ENCODE measurements around the gene SLC35B2.

Gene SLC35B2
- total RNA-seq: 29.6 to 37.7 reads per million in 2 experiments

GRCh38 chr6:44257025-44257752 is at the start of gene SLC35B2:
Gene SLC35B2, minus strand, starts transcription at chr6:44257528. Its CDS starts 118 bp downstream, at chr6:44257410.
- peak; percentile 48 for DNase-seq (ENCODE audit: low read depth)

GRCh38 chr6:44306710-44307109 is 49.4 kb upstream of the SLC35B2 start:
- DNase-seq (ENCODE audit: low read depth): no peak

- no peak for DNase-seq (ENCODE audit: low read depth)
Observed at GRCh38 chr6:44305200-44305725, 47.9 kb upstream of the SLC35B2 start.

GRCh38 chr6:44304282-44305199 is 47.2 kb upstream of the SLC35B2 start:
- peak; percentile 12 for DNase-seq (ENCODE audit: low read depth)

GRCh38 chr6:44303842-44304241 is 46.5 kb upstream of the SLC35B2 start:
- no peak for DNase-seq (ENCODE audit: low read depth)

- DNase-seq (ENCODE audit: low read depth): no peak
Observed at GRCh38 chr6:44302856-44303255, 45.5 kb upstream of the SLC35B2 start.

- DNase-seq (ENCODE audit: low read depth): no peak
Observed at GRCh38 chr6:44301782-44302564, 44.6 kb upstream of the SLC35B2 start.

GRCh38 chr6:44301106-44301505 is 43.8 kb upstream of the SLC35B2 start:
- no peak for DNase-seq (ENCODE audit: low read depth)

- DNase-seq (ENCODE audit: low read depth): no peak
Observed at GRCh38 chr6:44300292-44300823, 43.0 kb upstream of the SLC35B2 start.

- DNase-seq (ENCODE audit: low read depth): no peak
Observed at GRCh38 chr6:44298864-44299263, 41.5 kb upstream of the SLC35B2 start.

GRCh38 chr6:44298055-44298803 is 40.9 kb upstream of the SLC35B2 start:
- no peak for DNase-seq (ENCODE audit: low read depth)

- peak; percentile 30 for DNase-seq (ENCODE audit: low read depth)
Observed at GRCh38 chr6:44297063-44298038, 40.0 kb upstream of the SLC35B2 start.

- DNase-seq (ENCODE audit: low read depth): no peak
Observed at GRCh38 chr6:44294832-44295791, 37.8 kb upstream of the SLC35B2 start.

GRCh38 chr6:44292661-44293365 is 35.5 kb upstream of the SLC35B2 start:
- DNase-seq (ENCODE audit: low read depth): no peak

- DNase-seq (ENCODE audit: low read depth): no peak
Observed at GRCh38 chr6:44291841-44292240, 34.5 kb upstream of the SLC35B2 start.

GRCh38 chr6:44289726-44290260 is 32.5 kb upstream of the SLC35B2 start:
- DNase-seq (ENCODE audit: low read depth): no peak

- DNase-seq (ENCODE audit: low read depth): no peak
Observed at GRCh38 chr6:44286747-44287146, 29.4 kb upstream of the SLC35B2 start.

- no peak for DNase-seq (ENCODE audit: low read depth)
Observed at GRCh38 chr6:44286285-44286565, 28.9 kb upstream of the SLC35B2 start.
